Panc1 (cell line): ENCODE results near the gene PRDM12. TPM values are rescaled to one million over a fixed set of nuclear protein-coding genes. Genes with fewer than 3 reads are reported as not detected.

ENCODE experiments used
- ATAC-seq: fragments of 200-7000 bp; cut with Tn5 transposase; 2 replicates; pipeline ENCODE4 v1.9.1; 2020; ENCODE audit warnings: mild to moderate bottlenecking, moderate library complexity
- BruUV-seq: library from RNA; stranded (reverse); fragments of 400-500 nt; replicated peaks from 2 replicates; lab custom pipeline; 2021; lab: Mats Ljungman, UMichigan
- CTCF ChIA-PET: fragments of 300-600 bp; sonication (Branson Sonifier 250); formaldehyde crosslinking; loops from one replicate; lab custom pipeline; 2022; ENCODE audit warnings: antibody characterized with exemption; lab: Charles Lee
- POLR2A ChIA-PET: fragments of 300-600 bp; sonication (Branson Sonifier 250); formaldehyde crosslinking; loops from one replicate; lab custom pipeline; 2022; ENCODE audit warnings: antibody characterized with exemption; lab: Charles Lee
- DNase-seq: peaks from one replicate; pipeline ENCODE4 v3.0.0-alpha.2; 2010; ENCODE audit warnings: low read depth, low spot score
- H3K27ac ChIP-seq: 2 replicates; pipeline ENCODE4 v1.5.1; 2011; ENCODE audit warnings: mild to moderate bottlenecking, low read length, inconsistent platforms
- H3K27me3 ChIP-seq: fragments of 200-500 bp; sonication (Bioruptor generic); 2 replicates; pipeline ENCODE4 v1.6.0; 2014; ENCODE audit warnings: low read length, inconsistent platforms; ENCODE audit not compliant: control insufficient read depth, insufficient read depth
- H3K36me3 ChIP-seq: fragments of 200-500 bp; sonication (Bioruptor generic); 2 replicates; pipeline ENCODE4 v1.5.1; 2014; ENCODE audit warnings: inconsistent platforms, mild to moderate bottlenecking, low read length, moderate library complexity; ENCODE audit not compliant: control insufficient read depth, insufficient read depth
- H3K4me1 ChIP-seq: 2 replicates; pipeline ENCODE4 v1.5.1; 2011; ENCODE audit warnings: inconsistent platforms, mild to moderate bottlenecking, low read length, moderate library complexity; ENCODE audit not compliant: control insufficient read depth, insufficient read depth
- H3K4me3 ChIP-seq, 2 experiments: 2 replicates each; pipeline ENCODE4 v1.5.1; 2011 to 2012; ENCODE audit warnings: low read depth in 2 of 2, low read length in 2 of 2, mild to moderate bottlenecking in 2 of 2, inconsistent platforms in 1 of 2, moderate library complexity in 1 of 2
- H3K9me3 ChIP-seq: fragments of 200-500 bp; sonication (Bioruptor generic); 2 replicates; pipeline ENCODE4 v1.5.1; 2014; ENCODE audit warnings: low read depth, mild to moderate bottlenecking, inconsistent platforms, low read length, moderate library complexity; ENCODE audit not compliant: control insufficient read depth, insufficient read depth
- CTCF ChIP-seq: fragments of 450-650 bp; IDR thresholded peaks from 2 replicates; pipeline ENCODE4 v1.5.1; 2017; ENCODE audit warnings: mild to moderate bottlenecking
- POLR2AphosphoS5 ChIP-seq: IDR thresholded peaks from 2 replicates; pipeline ENCODE4 v1.6.1; 2012; ENCODE audit warnings: mild to moderate bottlenecking, low read depth, low read length, moderate library complexity
- REST ChIP-seq, 2 experiments: IDR thresholded peaks; 2 replicates each; pipeline ENCODE4 v1.6.1; 2011 to 2012; ENCODE audit warnings: low read depth in 2 of 2, control low read depth in 1 of 2, low read length in 1 of 2, mild to moderate bottlenecking in 1 of 2, moderate library complexity in 1 of 2; ENCODE audit not compliant: insufficient read depth in 1 of 2
- SIN3A ChIP-seq: IDR thresholded peaks from 2 replicates; pipeline ENCODE4 v1.6.1; 2012; ENCODE audit warnings: low read depth, mild to moderate bottlenecking, low read length, moderate library complexity, borderline replicate concordance; ENCODE audit not compliant: insufficient read depth
- TCF7L2 ChIP-seq: IDR thresholded peaks from 2 replicates; pipeline ENCODE4 v1.6.1; 2011; ENCODE audit warnings: mild to moderate bottlenecking, low read depth, low read length, inconsistent platforms
- in situ Hi-C: cut with HindIII; loops from 2 replicates; pipeline ENCODE4 v1.10.0; 2016; ENCODE audit warnings: low sequenced_read_pairs, low pct_unique_long_range_greater_than_20kb
- intact Hi-C: fragments of 100-400 bp; cut with micrococcal nuclease; formaldehyde crosslinking; loops from one replicate; pipeline ENCODE4 v1.10.0; 2022; ENCODE audit not compliant: unreplicated experiment
- total RNA-seq: library from RNA; stranded (reverse); gene quantifications from one replicate; pipeline ENCODE4 v1.2.1, GENCODE V29; 2021; ENCODE audit not compliant: unreplicated experiment

Gene PRDM12
- total RNA-seq, 1 experiment from 2014 or later, result 0.08 TPM

- no peak overlapping the region for H3K27ac ChIP-seq
- no TSS peak for BruUV-seq
- H3K27me3 ChIP-seq, result peaks cover 2% of the 10 kb centered on the region; the same call in 1 of the 2 replicates
- H3K4me3 ChIP-seq, result no peak overlapping the region
- intact Hi-C loops (no loop called here), in situ Hi-C loops (no loop called here)
- H3K4me1 ChIP-seq, result no peaks in the 10 kb centered on the region
- ATAC-seq, result no peak
- CTCF ChIA-PET, result no interaction called here
- POLR2A ChIA-PET, result no interaction called here
- no peaks in the 10 kb centered on the region for H3K36me3 ChIP-seq
- H3K9me3 ChIP-seq, result no peaks in the 10 kb centered on the region
- DNase-seq, result no peak
- no peak for TF ChIP-seq TCF7L2
- no peak for TF ChIP-seq CTCF
- TF ChIP-seq POLR2AphosphoS5, result no peak
- no peak for TF ChIP-seq SIN3A
- TF ChIP-seq REST (IDR thresholded peaks at IDR 0.05; ENCODE audit: insufficient read depth in 1 of 2, low read depth in 2 of 2, low read length in 1 of 2), result no peak
Observed at GRCh38 chr9:130669965-130670364, 5.6 kb downstream of the PRDM12 start.

- Histone ChIP-seq H3K9me3 (no peaks in the 10 kb centered on the region), H3K36me3 (no peaks in the 10 kb centered on the region), H3K27me3 (no peaks in the 10 kb centered on the region), H3K27ac (no peak overlapping the region), H3K4me3 (no peak overlapping the region), H3K4me1 (no peaks in the 10 kb centered on the region)
- DNase-seq, result no peak
- TF ChIP-seq POLR2AphosphoS5 (no peak), CTCF (no peak), TCF7L2 (no peak), REST (IDR thresholded peaks at IDR 0.05; ENCODE audit: insufficient read depth in 1 of 2, low read depth in 2 of 2, low read length in 1 of 2) (no peak), SIN3A (no peak)
- no TSS peak for BruUV-seq
- no peak for ATAC-seq
- intact Hi-C loops, result no loop called here
- ChIA-PET CTCF (no interaction called here), POLR2A (no interaction called here)
- in situ Hi-C loops, result no loop called here
Observed at GRCh38 chr9:130670644-130671043, 6.2 kb downstream of the PRDM12 start.
